H7 (cell line): ENCODE measurements around the gene BTBD9. TPM values are rescaled to one million over a fixed set of nuclear protein-coding genes. Genes with fewer than 3 reads are reported as not detected.

Experiments
- DNase-seq: peaks from one replicate; pipeline ENCODE4 v3.0.0; 2012
- H3K27me3 ChIP-seq: 2 replicates; pipeline ENCODE4 v1.6.0; 2011; ENCODE audit warnings: mild to moderate bottlenecking, low read length; ENCODE audit not compliant: control insufficient read depth, insufficient read depth
- H3K36me3 ChIP-seq: replicated peaks from 2 replicates; pipeline ENCODE4 v1.5.1; 2011; ENCODE audit warnings: low read length; ENCODE audit not compliant: control insufficient read depth, insufficient read depth
- H3K4me3 ChIP-seq: 2 replicates; pipeline ENCODE4 v1.5.1; 2011; ENCODE audit warnings: low read depth, mild to moderate bottlenecking, control low read depth, low read length, moderate library complexity; ENCODE audit not compliant: insufficient read depth
- total RNA-seq: library from RNA; depleted of rRNA; stranded (reverse); fragments of >200 nt; shearing (Covaris generic); gene quantifications from 2 replicates; pipeline ENCODE4 v1.2.3, GENCODE V29; 2014

The BTBD9 gene
- total RNA-seq, 1 experiment from 2014 or later, result 5.0 TPM

GRCh38 chr6:38212116-38212515 is 427.6 kb downstream of the BTBD9 start:
- Histone ChIP-seq H3K36me3 (no peaks in the 10 kb centered on the region), H3K4me3 (no peak overlapping the region), H3K27me3 (no peaks in the 10 kb centered on the region)
- DNase-seq, result no peak

- DNase-seq, result no peak
- Histone ChIP-seq H3K27me3 (no peaks in the 10 kb centered on the region), H3K4me3 (no peak overlapping the region), H3K36me3 (no peaks in the 10 kb centered on the region)
Measured at GRCh38 chr6:38209371-38210260, 430.1 kb downstream of the BTBD9 start.

GRCh38 chr6:38208028-38208427 is 431.7 kb downstream of the BTBD9 start:
- Histone ChIP-seq H3K36me3 (no peaks in the 10 kb centered on the region), H3K27me3 (no peaks in the 10 kb centered on the region), H3K4me3 (no peak overlapping the region)
- no peak for DNase-seq

- Histone ChIP-seq H3K4me3 (no peak overlapping the region), H3K27me3 (no peaks in the 10 kb centered on the region), H3K36me3 (no peaks in the 10 kb centered on the region)
- no peak for DNase-seq
Measured at GRCh38 chr6:38207375-38207774, 432.4 kb downstream of the BTBD9 start.

GRCh38 chr6:38198219-38198618 is 441.5 kb downstream of the BTBD9 start:
- H3K4me3 ChIP-seq, result no peak overlapping the region
- no peaks in the 10 kb centered on the region for H3K36me3 ChIP-seq
- no peaks in the 10 kb centered on the region for H3K27me3 ChIP-seq
- no peak for DNase-seq

- Histone ChIP-seq H3K27me3 (no peaks in the 10 kb centered on the region), H3K4me3 (no peak overlapping the region), H3K36me3 (no peaks in the 10 kb centered on the region)
- DNase-seq, result no peak
Measured at GRCh38 chr6:38195113-38195635, 444.6 kb downstream of the BTBD9 start.

- no peaks in the 10 kb centered on the region for H3K36me3 ChIP-seq
- DNase-seq, result no peak
- H3K4me3 ChIP-seq, result no peak overlapping the region
- H3K27me3 ChIP-seq, result no peaks in the 10 kb centered on the region
Measured at GRCh38 chr6:38194589-38194988, 445.1 kb downstream of the BTBD9 start.

GRCh38 chr6:38194282-38194572 is 445.5 kb downstream of the BTBD9 start:
- Histone ChIP-seq H3K36me3 (no peaks in the 10 kb centered on the region), H3K4me3 (no peak overlapping the region), H3K27me3 (no peaks in the 10 kb centered on the region)
- no peak for DNase-seq

GRCh38 chr6:38193481-38194281 is 446.0 kb downstream of the BTBD9 start:
- Histone ChIP-seq H3K36me3 (no peaks in the 10 kb centered on the region), H3K4me3 (no peak overlapping the region), H3K27me3 (no peaks in the 10 kb centered on the region)
- no peak for DNase-seq

- DNase-seq, result peak; percentile 48
- H3K27me3 ChIP-seq, result no peaks in the 10 kb centered on the region
- no peaks in the 10 kb centered on the region for H3K36me3 ChIP-seq
- H3K4me3 ChIP-seq, result no peak overlapping the region
Measured at GRCh38 chr6:38193051-38193450, 446.7 kb downstream of the BTBD9 start.

GRCh38 chr6:38192487-38192886 is 447.2 kb downstream of the BTBD9 start:
- no peak overlapping the region for H3K4me3 ChIP-seq
- peak; percentile 44 for DNase-seq
- H3K27me3 ChIP-seq, result no peaks in the 10 kb centered on the region
- H3K36me3 ChIP-seq, result no peaks in the 10 kb centered on the region

GRCh38 chr6:38192011-38192410 is 447.7 kb downstream of the BTBD9 start:
- Histone ChIP-seq H3K27me3 (no peaks in the 10 kb centered on the region), H3K4me3 (no peak overlapping the region), H3K36me3 (no peaks in the 10 kb centered on the region)
- DNase-seq, result peak; percentile 75

- DNase-seq, result peak; percentile 54
- H3K27me3 ChIP-seq, result no peaks in the 10 kb centered on the region
- no peak overlapping the region for H3K4me3 ChIP-seq
- no peaks in the 10 kb centered on the region for H3K36me3 ChIP-seq
Measured at GRCh38 chr6:38191418-38191817, 448.3 kb downstream of the BTBD9 start.

- Histone ChIP-seq H3K27me3 (no peaks in the 10 kb centered on the region), H3K36me3 (no peaks in the 10 kb centered on the region), H3K4me3 (no peak overlapping the region)
- DNase-seq, result peak; percentile 11
Measured at GRCh38 chr6:38188677-38189335, 450.9 kb downstream of the BTBD9 start.
